Ramos (cell line): ENCODE results near the gene PLA2G4E.

ENCODE experiments used
- in situ Hi-C: fragments of 300-500 bp; cut with MboI; formaldehyde crosslinking; loops from one replicate; pipeline ENCODE4 v1.14.3; 2022; ENCODE audit warnings: low sequenced_read_pairs; ENCODE audit not compliant: unreplicated experiment

Gene PLA2G4E

GRCh38 chr15:42053914-42054313 lies 33.1 kb upstream of the PLA2G4E start:
- in situ Hi-C loops: no loop called here

DNA sequence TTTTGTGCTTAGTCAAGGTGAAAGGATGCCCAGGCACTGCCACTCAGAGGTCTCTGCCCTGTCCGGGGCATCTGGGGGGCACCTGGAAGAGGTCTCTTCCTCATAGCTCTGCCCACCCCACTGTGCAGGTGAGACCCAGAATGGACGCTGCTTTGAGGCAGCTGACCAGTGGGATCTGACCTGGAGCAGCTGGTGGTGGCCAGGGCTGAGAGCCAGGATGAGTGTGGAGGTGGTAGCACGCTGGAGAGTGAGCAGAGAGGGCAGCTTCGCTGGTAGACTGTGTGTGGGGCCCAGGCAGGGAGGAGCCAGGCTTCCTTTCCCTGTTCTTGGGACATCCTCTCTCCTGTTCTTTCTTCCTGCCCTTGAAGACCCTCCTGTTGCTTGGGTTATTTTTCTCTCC lies 32.2 kb upstream of the PLA2G4E start:
- in situ Hi-C loops: no loop called here

DNA sequence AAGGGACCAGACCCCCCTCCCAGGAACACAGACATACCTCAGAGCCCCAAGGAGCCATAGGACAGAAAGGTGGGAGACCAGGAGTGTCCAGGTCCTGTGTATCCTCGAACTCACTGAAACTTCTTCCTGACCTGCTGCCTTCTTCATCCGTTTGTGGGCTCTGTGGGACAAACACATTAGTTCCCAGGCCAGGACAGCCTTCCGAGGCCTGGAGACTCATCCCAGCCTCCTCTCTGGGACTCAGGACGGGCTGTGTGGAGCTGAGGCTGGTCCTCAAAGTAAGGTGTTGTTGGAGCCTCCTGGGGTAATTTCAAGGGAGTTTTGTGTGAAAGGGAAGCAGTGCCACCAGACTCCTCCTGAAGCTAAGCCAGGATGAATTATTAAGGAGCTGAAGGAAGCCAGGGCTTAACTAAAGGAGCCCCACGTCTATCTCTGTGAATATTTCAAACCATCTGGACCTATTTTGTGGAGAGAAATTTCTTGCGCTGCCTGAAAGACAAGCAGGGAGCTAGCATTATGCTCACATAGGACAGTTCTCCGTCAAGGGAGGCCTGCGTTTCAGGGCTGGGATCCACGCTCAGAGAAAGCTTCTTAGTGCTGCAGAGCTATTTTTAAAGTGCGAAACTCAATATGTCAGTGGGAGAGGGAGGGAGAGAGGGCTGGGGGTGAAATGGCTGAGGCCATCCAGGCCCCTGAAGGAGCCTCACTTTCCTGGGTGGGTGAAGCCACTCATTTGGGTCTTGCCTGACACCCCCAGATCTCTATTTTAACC lies 29.8 kb upstream of the PLA2G4E start:
- in situ Hi-C loops: no loop called here

DNA sequence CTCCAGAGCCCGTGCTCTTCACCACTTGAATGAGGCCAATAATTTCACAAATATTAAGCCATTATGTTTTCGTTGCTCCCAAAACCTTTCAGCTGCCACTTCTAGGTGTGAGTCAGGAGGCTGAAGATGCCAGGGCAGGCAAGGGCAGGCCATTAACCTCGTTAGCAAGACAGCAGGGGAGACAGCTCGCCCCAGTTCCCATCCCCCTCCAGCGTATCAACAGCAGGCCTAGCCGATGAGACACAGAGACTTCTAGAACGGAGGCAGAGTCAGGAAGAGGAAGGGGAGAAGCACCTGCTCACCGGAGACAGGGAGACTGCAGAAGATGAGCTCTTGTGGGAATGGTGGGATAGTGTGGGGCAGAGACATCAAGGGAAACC lies 28.0 kb upstream of the PLA2G4E start:
- in situ Hi-C loops: no loop called here

GRCh38 chr15:42048080-42048820 lies 27.4 kb upstream of the PLA2G4E start:
- in situ Hi-C loops: no loop called here

- in situ Hi-C loops: no loop called here
These were observed 25.8 kb upstream of the PLA2G4E start for GRCh38 chr15:42046597-42046996.

DNA sequence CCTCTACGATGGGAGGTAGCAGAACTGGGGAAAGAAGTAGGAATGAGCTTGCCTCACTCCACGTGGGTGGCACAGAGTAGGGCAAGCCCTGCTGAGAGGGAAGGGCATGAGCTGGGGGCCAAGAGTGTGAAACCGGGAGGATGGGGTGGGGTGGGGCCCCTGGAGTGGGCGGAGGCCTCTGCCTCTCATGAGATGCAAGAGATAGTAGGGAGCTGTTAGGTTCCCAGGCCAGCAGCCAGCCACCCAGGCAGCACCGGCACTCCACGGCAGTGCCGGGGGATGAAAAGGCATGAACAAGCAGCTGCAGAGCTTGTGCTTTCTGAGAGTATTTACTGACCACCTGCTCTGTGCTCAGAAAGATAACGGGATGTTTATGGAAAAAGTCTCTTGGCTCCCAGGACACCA lies 24.4 kb upstream of the PLA2G4E start:
- in situ Hi-C loops: no loop called here

- in situ Hi-C loops: no loop called here
These were observed 22.0 kb upstream of the PLA2G4E start for GRCh38 chr15:42042602-42043400.

DNA sequence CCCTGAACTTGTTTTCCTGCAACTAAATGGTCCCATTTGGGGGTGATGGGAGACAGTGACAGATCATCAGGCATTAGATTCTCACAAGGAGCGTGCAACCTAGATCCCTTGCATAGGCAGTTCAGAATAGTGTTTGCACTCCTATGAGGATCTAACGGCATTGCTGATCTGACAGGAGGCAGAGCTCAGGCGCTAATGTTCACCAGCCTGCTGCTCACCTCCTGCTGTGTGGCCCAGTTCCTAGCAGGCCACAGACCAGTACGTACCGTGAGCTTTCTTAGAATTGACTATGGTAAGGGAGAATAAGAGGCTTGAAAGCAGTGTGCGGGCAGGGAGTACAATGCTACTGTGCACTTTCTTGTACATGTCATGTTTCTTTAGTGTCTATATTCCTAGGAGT lies 17.6 kb upstream of the PLA2G4E start:
- in situ Hi-C loops: no loop called here

DNA sequence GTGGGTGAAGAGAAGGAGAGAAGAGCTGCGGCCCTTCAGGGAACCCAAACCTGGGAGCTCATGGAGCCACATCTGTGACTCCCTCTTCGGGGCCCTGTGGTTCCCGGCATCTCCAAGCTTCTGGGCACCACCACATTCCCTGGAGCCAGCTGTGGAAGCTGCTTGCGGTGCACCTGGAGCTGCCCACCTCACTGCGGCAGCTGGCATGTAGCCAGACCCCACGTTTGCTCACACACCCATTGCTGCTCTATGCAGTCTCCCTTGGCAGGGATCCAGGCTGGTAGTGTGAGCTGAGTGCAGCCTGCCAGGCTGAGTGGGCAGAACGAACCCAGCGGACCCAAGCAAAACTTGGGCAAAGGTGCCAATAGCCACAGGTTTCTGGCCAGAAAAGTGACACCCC lies 16.8 kb upstream of the PLA2G4E start:
- in situ Hi-C loops: no loop called here

DNA sequence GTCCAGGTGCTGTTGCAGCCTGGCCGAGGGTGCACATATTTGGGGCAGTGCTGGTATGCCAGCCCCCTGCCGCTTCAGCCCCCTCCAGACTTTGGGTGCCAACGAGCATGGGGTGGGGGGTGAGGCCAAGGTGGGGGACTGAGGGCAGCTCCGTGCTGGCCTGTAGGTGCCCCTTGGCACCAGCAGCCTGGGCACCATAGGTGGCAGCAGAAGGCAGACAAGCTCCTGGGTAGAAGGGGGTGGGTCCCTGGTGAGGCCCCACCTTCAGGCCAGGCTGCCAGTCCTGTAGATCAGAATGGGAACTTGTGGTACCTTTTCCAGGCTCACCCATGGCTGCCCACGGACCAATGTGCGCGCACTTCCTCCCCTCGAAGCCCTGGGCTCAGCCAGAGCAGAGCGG lies 16.1 kb upstream of the PLA2G4E start:
- in situ Hi-C loops: no loop called here

- in situ Hi-C loops: no loop called here
These were observed 15.5 kb upstream of the PLA2G4E start for GRCh38 chr15:42036112-42036905.

DNA sequence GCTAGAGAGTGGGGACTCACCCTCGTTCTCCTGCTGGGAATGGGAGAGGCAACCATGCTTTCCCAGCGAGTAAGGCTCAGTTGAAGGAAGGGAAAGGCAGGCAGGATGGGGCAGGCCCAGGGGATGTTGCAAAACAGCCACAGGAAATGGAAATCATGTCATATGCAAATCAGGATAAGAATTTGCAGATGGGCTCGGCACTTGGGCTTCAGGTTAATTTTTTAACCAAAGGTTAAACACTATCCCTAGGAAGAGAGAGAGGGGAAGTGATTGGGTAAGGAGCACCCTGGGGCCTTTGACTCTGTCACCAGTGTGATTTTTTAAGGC lies 14.6 kb upstream of the PLA2G4E start:
- in situ Hi-C loops: no loop called here

DNA sequence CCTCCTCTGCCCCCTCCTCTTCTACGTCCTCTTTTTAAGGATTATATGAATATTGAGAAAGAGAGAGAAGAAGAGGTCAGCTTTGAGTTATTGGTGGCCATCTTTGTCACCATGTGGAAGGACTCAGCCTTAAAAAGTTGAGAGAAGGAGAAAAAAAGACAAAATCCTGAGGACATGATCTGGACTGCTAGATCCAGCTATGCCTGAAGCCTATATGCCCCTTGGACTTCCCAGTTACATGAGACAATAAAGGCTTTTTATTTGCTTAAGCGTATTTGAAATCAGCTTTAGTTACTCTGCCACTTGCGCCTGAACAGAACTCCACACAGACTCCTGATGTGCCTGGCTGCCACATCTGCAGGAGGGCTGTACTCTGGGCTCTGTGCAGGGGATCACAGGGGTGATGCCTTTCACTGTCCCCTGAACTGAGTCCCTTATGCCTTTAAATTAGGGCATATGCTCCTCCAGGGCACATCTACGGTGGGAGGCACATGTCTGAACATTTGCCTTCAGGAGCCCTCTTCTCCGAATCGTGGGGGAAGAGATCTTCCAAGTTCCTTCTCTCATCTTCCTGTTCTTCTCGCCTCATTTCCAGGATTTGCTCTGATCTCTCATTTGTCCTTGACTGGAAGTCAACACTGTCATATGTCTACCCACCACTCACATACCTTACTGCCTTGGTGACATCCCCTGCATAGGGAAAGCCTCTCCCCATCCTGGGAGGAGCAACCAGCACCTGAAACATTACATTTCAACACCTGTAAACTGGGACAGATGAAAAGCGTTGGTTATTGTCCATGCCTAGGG lies 14.0 kb upstream of the PLA2G4E start:
- in situ Hi-C loops: no loop called here

GRCh38 chr15:42033214-42033873 lies 12.5 kb upstream of the PLA2G4E start:
- in situ Hi-C loops: no loop called here

- in situ Hi-C loops: no loop called here
These were observed 11.8 kb upstream of the PLA2G4E start for GRCh38 chr15:42032376-42033213.

GRCh38 chr15:42031198-42031915 lies 10.5 kb upstream of the PLA2G4E start:
- in situ Hi-C loops: no loop called here

- in situ Hi-C loops: no loop called here
These were observed 6.7 kb upstream of the PLA2G4E start for GRCh38 chr15:42027521-42027920.
